Measurements from ENCODE around the gene UTP15.

DNA sequence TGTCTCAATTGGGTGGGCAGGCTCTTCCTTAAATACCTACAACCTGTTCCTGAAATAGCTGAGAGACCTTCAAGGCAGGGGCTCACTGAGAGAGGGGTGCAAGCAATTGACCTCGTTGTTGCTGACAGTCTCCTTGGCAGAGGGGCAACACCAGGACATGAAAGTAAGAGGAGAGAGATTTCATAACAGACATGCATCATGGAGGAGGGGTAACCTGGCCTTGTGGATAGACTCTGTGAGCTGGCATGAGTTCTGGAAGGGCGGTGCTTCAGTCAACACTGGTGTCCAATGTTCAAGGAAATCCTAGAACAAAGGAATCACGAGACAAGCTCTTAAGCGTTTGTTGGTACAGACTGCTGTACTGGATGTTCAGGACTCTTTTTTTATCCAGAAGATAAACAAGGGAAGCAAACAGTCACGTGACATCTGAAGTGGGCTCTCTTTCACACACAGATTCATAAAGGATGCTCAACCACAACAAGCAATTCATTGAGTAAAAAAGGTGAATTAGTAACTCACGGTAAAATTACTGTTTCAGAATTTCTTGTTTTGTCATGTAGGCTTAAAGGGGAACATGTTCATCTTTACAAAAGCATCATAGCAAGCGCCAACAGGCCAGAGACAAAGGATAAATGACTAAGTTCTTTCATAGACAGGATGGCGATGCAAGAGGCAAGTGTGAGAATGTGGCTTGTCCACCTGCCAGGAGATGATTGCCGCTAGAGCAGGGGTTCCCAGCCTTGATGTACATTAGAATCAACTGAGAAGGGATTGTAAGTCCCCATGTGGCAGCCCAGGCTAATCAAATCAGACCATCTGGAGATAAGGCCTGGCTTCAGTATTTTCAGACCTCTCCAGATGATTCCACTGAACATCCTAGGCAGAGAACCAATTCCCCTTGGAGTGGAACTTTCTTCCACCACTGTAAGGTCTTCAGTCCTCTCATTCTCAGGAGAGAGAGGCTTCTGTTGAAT, 20.8 kb upstream of the UTP15 start:
- TF ChIP-seq, protein P1, sequence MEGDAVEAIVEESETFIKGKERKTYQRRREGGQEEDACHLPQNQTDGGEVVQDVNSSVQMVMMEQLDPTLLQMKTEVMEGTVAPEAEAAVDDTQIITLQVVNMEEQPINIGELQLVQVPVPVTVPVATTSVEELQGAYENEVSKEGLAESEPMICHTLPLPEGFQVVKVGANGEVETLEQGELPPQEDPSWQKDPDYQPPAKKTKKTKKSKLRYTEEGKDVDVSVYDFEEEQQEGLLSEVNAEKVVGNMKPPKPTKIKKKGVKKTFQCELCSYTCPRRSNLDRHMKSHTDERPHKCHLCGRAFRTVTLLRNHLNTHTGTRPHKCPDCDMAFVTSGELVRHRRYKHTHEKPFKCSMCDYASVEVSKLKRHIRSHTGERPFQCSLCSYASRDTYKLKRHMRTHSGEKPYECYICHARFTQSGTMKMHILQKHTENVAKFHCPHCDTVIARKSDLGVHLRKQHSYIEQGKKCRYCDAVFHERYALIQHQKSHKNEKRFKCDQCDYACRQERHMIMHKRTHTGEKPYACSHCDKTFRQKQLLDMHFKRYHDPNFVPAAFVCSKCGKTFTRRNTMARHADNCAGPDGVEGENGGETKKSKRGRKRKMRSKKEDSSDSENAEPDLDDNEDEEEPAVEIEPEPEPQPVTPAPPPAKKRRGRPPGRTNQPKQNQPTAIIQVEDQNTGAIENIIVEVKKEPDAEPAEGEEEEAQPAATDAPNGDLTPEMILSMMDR (IDR thresholded peaks at IDR 0.05 in 4 of 5, conservative IDR thresholded peaks at IDR 0.05 in 1 of 5) = no peak
- TF ChIP-seq POLR2A (IDR thresholded peaks at IDR 0.05) = no peak

Measured in gastrocnemius medialis (tissue), 4 donors.